ENCODE measurements around the gene LRRC36. TPM values are rescaled to one million over a fixed set of nuclear protein-coding genes. Genes with fewer than 3 reads are reported as not detected.

LRRC36 gene
- 1 to 10 TPM; 1.6 to 7.0 TPM for total RNA-seq

- WGBS, 2 donors = 7 to 17% methylated on average over 29 to 59 of the region's 61 CpGs
- no peaks in the 10 kb centered on the region for H3K36me3 ChIP-seq (replicated peaks in 1 of 2; ENCODE audit: insufficient read depth in 1 of 2, low read depth in 2 of 2)
- H3K27ac ChIP-seq = peak within 1 kb of the TSS in 3 of 4 donors; percentile 56 to 68 (median 57)
- TF ChIP-seq CTCF (IDR thresholded peaks at IDR 0.05) = peak; percentile 29 to 67 (median 60)
- TF ChIP-seq POLR2A (IDR thresholded peaks at IDR 0.05) = no peak
- DNase-seq (peak; percentile 74 to 82 (median 78)), ATAC-seq (peak; percentile 93)
- peaks cover 7% of the 10 kb centered on the region for H3K4me1 ChIP-seq
- no peaks in the 10 kb centered on the region for H3K9me3 ChIP-seq
- H3K27me3 ChIP-seq = no peaks in the 10 kb centered on the region
- intact Hi-C loops (cut with DNase I) = no loop called here
- H3K4me3 ChIP-seq = peak within 1 kb of the TSS in 1 of 2 donors; percentile 1
These were observed at the start of gene LRRC36, which contains the start of gene KCTD19 for GRCh38 chr16:67326472-67327309. LRRC36 (plus strand) TSS chr16:67326815; CDS start chr16:67326863, 48 bp downstream. KCTD19 (minus strand) TSS chr16:67326741; CDS start chr16:67326707, 34 bp downstream.

GRCh38 chr16:67277294-67277998 lies 49.2 kb upstream of the LRRC36 start:
- Histone ChIP-seq H3K9me3 (no peaks in the 10 kb centered on the region), H3K4me3 (no peak overlapping the region), H3K27ac (peak overlapping the region in 2 of 4 donors; percentile 12 to 25), H3K36me3 (replicated peaks in 1 of 2; ENCODE audit: insufficient read depth in 1 of 2, low read depth in 2 of 2) (no peaks in the 10 kb centered on the region), H3K4me1 (peaks cover 25% of the 10 kb centered on the region), H3K27me3 (no peaks in the 10 kb centered on the region)
- TF ChIP-seq POLR2A (IDR thresholded peaks at IDR 0.05) (no peak), CTCF (IDR thresholded peaks at IDR 0.05) (no peak)
- intact Hi-C loops (cut with DNase I) = no loop called here
- DNase-seq (peak in 2 of 4 donors; percentile 24 to 60), ATAC-seq (no peak)
- 85 to 93% methylated on average over 4 of the region's 4 CpGs for WGBS, 2 donors

GRCh38 chr16:67277999-67278772 lies 48.4 kb upstream of the LRRC36 start:
- peak overlapping the region in 1 of 2 donors; percentile 49 for H3K4me3 ChIP-seq
- DNase-seq = peak in 1 of 4 donors; percentile 36
- H3K27me3 ChIP-seq = no peaks in the 10 kb centered on the region
- no peaks in the 10 kb centered on the region for H3K9me3 ChIP-seq
- H3K36me3 ChIP-seq (replicated peaks in 1 of 2; ENCODE audit: insufficient read depth in 1 of 2, low read depth in 2 of 2) = no peaks in the 10 kb centered on the region
- intact Hi-C loops (cut with DNase I) = no loop called here
- WGBS, 2 donors = 40 to 71% methylated on average over 1 to 13 of the region's 13 CpGs
- H3K27ac ChIP-seq = peak overlapping the region in 2 of 4 donors; percentile 12 to 25
- peaks cover 25% of the 10 kb centered on the region for H3K4me1 ChIP-seq
- TF ChIP-seq CTCF (IDR thresholded peaks at IDR 0.05) = no peak
- TF ChIP-seq POLR2A (IDR thresholded peaks at IDR 0.05) = no peak
- no peak for ATAC-seq

- Histone ChIP-seq H3K27ac (peak overlapping the region in 2 of 4 donors; percentile 20 to 52), H3K4me1 (peaks cover 25% of the 10 kb centered on the region), H3K36me3 (replicated peaks in 1 of 2; ENCODE audit: insufficient read depth in 1 of 2, low read depth in 2 of 2) (no peaks in the 10 kb centered on the region), H3K4me3 (peak overlapping the region in 1 of 2 donors; percentile 49), H3K9me3 (no peaks in the 10 kb centered on the region), H3K27me3 (no peaks in the 10 kb centered on the region)
- TF ChIP-seq CTCF (IDR thresholded peaks at IDR 0.05) (peak in 1 of 7 experiments; percentile 8), POLR2A (IDR thresholded peaks at IDR 0.05) (no peak)
- DNase-seq (peak; percentile 24 to 32 (median 28)), ATAC-seq (no peak)
- intact Hi-C loops (cut with DNase I) = no loop called here
- 4 to 14% methylated on average over 2 to 8 of the region's 42 CpGs for WGBS, 2 donors
These were observed 47.8 kb upstream of the LRRC36 start for GRCh38 chr16:67278773-67279295.
